Neural progenitor cell (in vitro differentiated cells): ENCODE data around the gene IKBKE. TPM values are rescaled to one million over a fixed set of nuclear protein-coding genes. Genes with fewer than 3 reads are reported as not detected.
A peak's percentile ranks its signal among the peaks of the same experiment; 100 is the strongest.

Experiments used
- DNase-seq: peaks from one replicate; pipeline ENCODE4 v3.0.0-alpha.2; 2016; ENCODE audit warnings: low spot score
- H2AFZ ChIP-seq: fragments of 200-600 bp; sonication (generic); replicated peaks from 2 replicates; pipeline ENCODE4 v1.6.1; 2016; ENCODE audit warnings: antibody characterized with exemption
- H3F3A ChIP-seq: fragments of 200-600 bp; sonication (generic); 2 replicates; pipeline ENCODE4 v1.6.1; 2016; ENCODE audit warnings: antibody characterized with exemption, low read depth
- H3K27ac ChIP-seq: fragments of 200-600 bp; sonication (generic); 2 replicates; pipeline ENCODE4 v1.5.1; 2016; ENCODE audit warnings: mild to moderate bottlenecking
- H3K27me3 ChIP-seq: fragments of 200-600 bp; sonication (generic); 2 replicates; pipeline ENCODE4 v1.6.1; 2016; ENCODE audit warnings: mild to moderate bottlenecking, moderate library complexity
- H3K36me3 ChIP-seq: fragments of 200-600 bp; sonication (generic); 2 replicates; pipeline ENCODE4 v1.5.1; 2016
- H3K4me1 ChIP-seq: fragments of 200-600 bp; sonication (generic); 2 replicates; pipeline ENCODE4 v1.6.1; 2016; ENCODE audit warnings: mixed run types
- H3K4me2 ChIP-seq: fragments of 200-600 bp; sonication (generic); 2 replicates; pipeline ENCODE4 v1.6.1; 2016
- H3K4me3 ChIP-seq: fragments of 200-600 bp; sonication (generic); 2 replicates; pipeline ENCODE4 v1.5.1; 2016
- H3K79me2 ChIP-seq: fragments of 200-600 bp; sonication (generic); 2 replicates; pipeline ENCODE4 v1.6.1; 2016; ENCODE audit warnings: low read depth
- H3K9ac ChIP-seq: fragments of 200-600 bp; sonication (generic); 2 replicates; pipeline ENCODE4 v1.6.1; 2016
- H3K9me3 ChIP-seq: fragments of 200-600 bp; sonication (generic); 2 replicates; pipeline ENCODE4 v1.5.1; 2016; ENCODE audit warnings: low read depth
- H4K20me1 ChIP-seq: fragments of 200-600 bp; sonication (generic); 2 replicates; pipeline ENCODE4 v1.6.1; 2016; ENCODE audit warnings: low read depth
- H3K27ac Mint-ChIP-seq: 3 replicates; pipeline ENCODE4 v1.8.0; 2021; ENCODE audit warnings: mixed read lengths
- H3K27me3 Mint-ChIP-seq: 2 replicates; pipeline ENCODE4 v1.8.0; 2022; ENCODE audit warnings: low read depth, mild to moderate bottlenecking, inconsistent platforms, moderate library complexity, mixed read lengths; ENCODE audit not compliant: insufficient read depth
- H3K36me3 Mint-ChIP-seq: 3 replicates; pipeline ENCODE4 v1.8.0; 2021; ENCODE audit warnings: mixed read lengths
- H3K4me1 Mint-ChIP-seq: 3 replicates; pipeline ENCODE4 v1.8.0; 2021; ENCODE audit warnings: mixed read lengths
- H3K4me3 Mint-ChIP-seq: 3 replicates; pipeline ENCODE4 v1.8.0; 2021; ENCODE audit warnings: mild to moderate bottlenecking, moderate library complexity, mixed read lengths
- H3K9me3 Mint-ChIP-seq: 3 replicates; pipeline ENCODE4 v1.8.0; 2020; ENCODE audit warnings: mixed read lengths
- EZH2 ChIP-seq: fragments of 200-600 bp; sonication (generic); IDR thresholded peaks from 2 replicates; pipeline ENCODE4 v1.6.1; 2017; ENCODE audit warnings: antibody characterized with exemption, mild to moderate bottlenecking, moderate library complexity
- EZH2phosphoT487 ChIP-seq: fragments of 200-600 bp; sonication (generic); IDR thresholded peaks from 2 replicates; pipeline ENCODE4 v1.6.1; 2017; ENCODE audit warnings: antibody characterized with exemption
- total RNA-seq: library from RNA; depleted of rRNA; stranded (reverse); fragments of >200 nt; gene quantifications from 2 replicates; pipeline ENCODE4 v1.2.3, GENCODE V29; 2015; ENCODE audit warnings: low replicate concordance
- TF ChIP-seq, protein P1 (sequence below): fragments of 200-600 bp; sonication (generic); IDR thresholded peaks from 2 replicates; pipeline ENCODE4 v1.5.1; 2017; ENCODE audit warnings: antibody characterized with exemption, mild to moderate bottlenecking

The IKBKE gene
- total RNA-seq, 1 donor from 2014 or later, result 0.26 TPM

DNA sequence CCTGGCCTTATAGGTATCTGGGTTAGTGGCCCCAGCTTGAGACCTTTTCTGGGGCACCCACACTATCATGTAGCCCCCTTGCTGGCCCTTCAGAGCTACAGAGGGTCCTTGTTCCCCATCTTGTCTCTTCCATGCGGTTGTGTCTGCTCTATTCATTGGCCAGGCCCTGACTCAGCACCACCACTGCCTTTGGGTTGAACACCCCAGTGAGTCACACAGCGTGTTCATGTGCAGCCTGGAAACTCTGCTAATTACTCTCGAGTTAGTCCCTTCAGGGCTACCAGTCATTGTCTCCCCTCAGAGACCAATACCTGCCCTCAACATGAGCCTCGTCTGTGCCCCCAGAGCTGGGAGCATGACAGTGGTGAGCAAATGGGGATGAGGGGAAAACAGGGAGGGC, 28.2 kb upstream of the IKBKE start:
- Histone ChIP-seq H3F3A (peaks cover 12% of the 10 kb centered on the region), H3K9me3 (no peaks in the 10 kb centered on the region), H3K27ac (no peak overlapping the region), H2AFZ (no peak overlapping the region), H3K4me3 (no peak overlapping the region), H3K79me2 (no peaks in the 10 kb centered on the region), H3K9ac (no peak overlapping the region), H3K27me3 (no peaks in the 10 kb centered on the region), H3K36me3 (no peaks in the 10 kb centered on the region), H3K4me2 (no peak overlapping the region), H3K4me1 (peaks cover 18% of the 10 kb centered on the region), H4K20me1 (peaks cover 4% of the 10 kb centered on the region)
- peaks cover 22% of the 10 kb centered on the region for H3K4me1 Mint-ChIP-seq
- no peak overlapping the region for H3K4me3 Mint-ChIP-seq
- TF ChIP-seq EZH2phosphoT487, result no peak
- no peak for TF ChIP-seq EZH2
- TF ChIP-seq, protein P1, sequence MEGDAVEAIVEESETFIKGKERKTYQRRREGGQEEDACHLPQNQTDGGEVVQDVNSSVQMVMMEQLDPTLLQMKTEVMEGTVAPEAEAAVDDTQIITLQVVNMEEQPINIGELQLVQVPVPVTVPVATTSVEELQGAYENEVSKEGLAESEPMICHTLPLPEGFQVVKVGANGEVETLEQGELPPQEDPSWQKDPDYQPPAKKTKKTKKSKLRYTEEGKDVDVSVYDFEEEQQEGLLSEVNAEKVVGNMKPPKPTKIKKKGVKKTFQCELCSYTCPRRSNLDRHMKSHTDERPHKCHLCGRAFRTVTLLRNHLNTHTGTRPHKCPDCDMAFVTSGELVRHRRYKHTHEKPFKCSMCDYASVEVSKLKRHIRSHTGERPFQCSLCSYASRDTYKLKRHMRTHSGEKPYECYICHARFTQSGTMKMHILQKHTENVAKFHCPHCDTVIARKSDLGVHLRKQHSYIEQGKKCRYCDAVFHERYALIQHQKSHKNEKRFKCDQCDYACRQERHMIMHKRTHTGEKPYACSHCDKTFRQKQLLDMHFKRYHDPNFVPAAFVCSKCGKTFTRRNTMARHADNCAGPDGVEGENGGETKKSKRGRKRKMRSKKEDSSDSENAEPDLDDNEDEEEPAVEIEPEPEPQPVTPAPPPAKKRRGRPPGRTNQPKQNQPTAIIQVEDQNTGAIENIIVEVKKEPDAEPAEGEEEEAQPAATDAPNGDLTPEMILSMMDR, result no peak
- H3K27ac Mint-ChIP-seq, result no peak overlapping the region
- H3K36me3 Mint-ChIP-seq, result peaks cover 74% of the 10 kb centered on the region
- H3K27me3 Mint-ChIP-seq, result peaks cover 4% of the 10 kb centered on the region
- H3K9me3 Mint-ChIP-seq, result no peaks in the 10 kb centered on the region
- no peak for DNase-seq

DNA sequence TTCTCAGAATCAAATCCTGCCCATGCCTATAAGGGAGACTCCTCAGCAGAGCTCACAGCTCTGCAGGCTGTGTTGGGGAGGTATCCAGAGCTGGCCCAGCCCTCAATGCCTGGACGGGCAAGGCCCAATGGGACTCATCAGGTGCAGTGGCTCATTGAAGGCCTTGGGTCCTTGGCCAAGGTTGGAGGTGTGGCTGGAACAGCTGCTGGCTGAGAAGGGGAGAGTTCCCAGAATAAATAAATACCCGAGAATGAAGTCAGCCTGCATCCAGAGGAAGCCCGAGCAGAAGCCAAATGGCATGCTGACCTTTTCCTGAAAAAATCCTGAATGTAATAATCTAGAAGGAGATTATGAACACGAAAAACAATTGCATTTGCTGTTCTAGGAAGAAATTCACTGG, 25.2 kb upstream of the IKBKE start:
- no peak for DNase-seq
- Histone ChIP-seq H3K4me2 (no peak overlapping the region), H3K4me3 (no peak overlapping the region), H4K20me1 (peaks cover 4% of the 10 kb centered on the region), H2AFZ (no peak overlapping the region), H3K79me2 (no peaks in the 10 kb centered on the region), H3K9me3 (no peaks in the 10 kb centered on the region), H3K36me3 (no peaks in the 10 kb centered on the region), H3K27ac (no peak overlapping the region), H3F3A (peaks cover 12% of the 10 kb centered on the region), H3K4me1 (peaks cover 21% of the 10 kb centered on the region), H3K27me3 (no peaks in the 10 kb centered on the region), H3K9ac (no peak overlapping the region)
- Mint-ChIP-seq H3K9me3 (no peaks in the 10 kb centered on the region), H3K27ac (no peak overlapping the region), H3K27me3 (peaks cover 6% of the 10 kb centered on the region), H3K4me1 (peaks cover 33% of the 10 kb centered on the region), H3K36me3 (peaks cover 72% of the 10 kb centered on the region), H3K4me3 (no peak overlapping the region)
- TF ChIP-seq EZH2phosphoT487 (no peak), EZH2 (no peak)
- TF ChIP-seq, protein P1, result no peak

DNA sequence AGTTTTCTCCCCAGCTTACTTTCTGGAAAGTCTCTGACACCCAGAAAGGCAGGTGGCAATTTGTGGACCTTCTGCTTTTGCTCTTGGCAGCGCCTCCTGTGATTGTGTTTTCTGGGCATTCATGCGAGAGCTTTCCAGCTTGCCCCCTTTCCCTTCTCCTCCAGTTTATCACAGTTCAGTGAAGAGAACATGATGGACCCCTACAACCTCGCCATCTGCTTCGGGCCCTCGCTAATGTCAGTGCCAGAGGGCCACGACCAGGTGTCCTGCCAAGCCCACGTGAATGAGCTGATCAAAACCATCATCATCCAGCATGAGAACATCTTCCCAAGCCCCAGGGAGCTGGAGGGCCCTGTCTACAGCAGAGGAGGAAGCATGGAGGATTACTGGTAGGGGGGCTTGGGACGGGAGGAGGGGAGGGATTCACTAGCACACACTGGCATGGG, 24.3 kb upstream of the IKBKE start:
- H3K36me3 ChIP-seq, result no peaks in the 10 kb centered on the region
- no peak overlapping the region for H3K9ac ChIP-seq
- H4K20me1 ChIP-seq, result peaks cover 4% of the 10 kb centered on the region
- peaks cover 21% of the 10 kb centered on the region for H3K4me1 ChIP-seq
- H3K9me3 ChIP-seq, result no peaks in the 10 kb centered on the region
- no peaks in the 10 kb centered on the region for H3K9me3 Mint-ChIP-seq
- no peak overlapping the region for H3K27ac ChIP-seq
- H3K27me3 Mint-ChIP-seq, result peaks cover 6% of the 10 kb centered on the region
- H3K4me3 Mint-ChIP-seq, result no peak overlapping the region
- H3K27me3 ChIP-seq, result no peaks in the 10 kb centered on the region
- no peak overlapping the region for H2AFZ ChIP-seq
- no peak overlapping the region for H3K4me3 ChIP-seq
- H3K4me1 Mint-ChIP-seq, result peaks cover 36% of the 10 kb centered on the region
- H3K27ac Mint-ChIP-seq, result no peak overlapping the region
- H3F3A ChIP-seq, result peaks cover 12% of the 10 kb centered on the region
- H3K36me3 Mint-ChIP-seq, result peaks cover 71% of the 10 kb centered on the region
- H3K4me2 ChIP-seq, result no peak overlapping the region
- no peak for DNase-seq
- H3K79me2 ChIP-seq, result no peaks in the 10 kb centered on the region
- no peak for TF ChIP-seq EZH2

DNA sequence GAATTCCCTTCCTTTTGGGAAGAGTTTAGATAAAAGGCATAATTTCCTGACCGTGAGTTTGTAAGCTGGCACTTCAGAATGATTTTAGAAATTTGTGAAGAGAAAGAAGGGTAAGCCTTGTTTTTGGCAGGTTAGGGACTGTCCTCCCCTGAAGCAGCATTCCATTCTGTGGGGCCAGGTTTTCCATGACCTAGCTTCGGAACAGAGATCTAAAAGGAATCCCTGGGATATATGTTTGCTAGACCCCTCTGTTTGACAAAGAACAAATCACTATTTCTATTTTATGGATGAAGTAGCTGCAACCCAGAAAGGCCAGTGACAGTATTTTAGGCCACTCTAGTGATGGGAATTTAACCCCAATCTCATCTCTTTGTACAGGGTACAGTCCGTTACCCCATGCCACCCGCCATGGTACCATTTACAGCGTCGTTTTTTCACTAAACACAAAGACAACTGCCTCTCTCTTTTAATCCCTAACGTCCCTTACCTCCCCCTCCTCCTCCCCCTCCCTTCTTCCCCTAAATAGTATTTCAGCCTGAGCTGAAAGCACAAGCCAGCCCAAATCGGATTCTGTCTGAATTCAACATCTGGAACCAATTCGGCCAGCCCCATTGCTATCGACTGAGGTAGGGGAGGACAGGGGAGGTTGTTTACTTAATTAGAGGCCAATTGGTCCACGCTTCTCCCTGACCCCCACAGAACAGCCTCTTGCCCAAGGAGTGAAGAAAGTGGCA, 23.4 kb upstream of the IKBKE start:
- Histone ChIP-seq H3K79me2 (no peaks in the 10 kb centered on the region), H3K36me3 (no peaks in the 10 kb centered on the region), H3K4me3 (no peak overlapping the region), H3K27me3 (no peaks in the 10 kb centered on the region), H4K20me1 (peaks cover 4% of the 10 kb centered on the region), H2AFZ (no peak overlapping the region), H3K4me1 (peaks cover 21% of the 10 kb centered on the region), H3K9ac (no peak overlapping the region), H3K9me3 (no peaks in the 10 kb centered on the region), H3K27ac (no peak overlapping the region), H3F3A (peaks cover 12% of the 10 kb centered on the region), H3K4me2 (peak overlapping the region; percentile 10)
- DNase-seq, result peak; percentile 38
- Mint-ChIP-seq H3K27ac (peak overlapping the region; percentile 29), H3K4me3 (no peak overlapping the region), H3K4me1 (peaks cover 36% of the 10 kb centered on the region), H3K27me3 (peaks cover 11% of the 10 kb centered on the region), H3K36me3 (peaks cover 76% of the 10 kb centered on the region), H3K9me3 (no peaks in the 10 kb centered on the region)
- TF ChIP-seq EZH2, result no peak
- TF ChIP-seq, protein P1, result no peak
- no peak for TF ChIP-seq EZH2phosphoT487
